Activated CD8-positive, alpha-beta memory T cell treated with anti-CD3 and anti-CD28 coated beads, Interleukin-2, amount 50 U/mL, for 4 hours (primary cell): ENCODE data around the gene TRPM3.

Source experiments
- DNase-seq: peaks from one replicate; pipeline ENCODE4 v3.0.0-alpha.2; 2020

Gene TRPM3

DNA sequence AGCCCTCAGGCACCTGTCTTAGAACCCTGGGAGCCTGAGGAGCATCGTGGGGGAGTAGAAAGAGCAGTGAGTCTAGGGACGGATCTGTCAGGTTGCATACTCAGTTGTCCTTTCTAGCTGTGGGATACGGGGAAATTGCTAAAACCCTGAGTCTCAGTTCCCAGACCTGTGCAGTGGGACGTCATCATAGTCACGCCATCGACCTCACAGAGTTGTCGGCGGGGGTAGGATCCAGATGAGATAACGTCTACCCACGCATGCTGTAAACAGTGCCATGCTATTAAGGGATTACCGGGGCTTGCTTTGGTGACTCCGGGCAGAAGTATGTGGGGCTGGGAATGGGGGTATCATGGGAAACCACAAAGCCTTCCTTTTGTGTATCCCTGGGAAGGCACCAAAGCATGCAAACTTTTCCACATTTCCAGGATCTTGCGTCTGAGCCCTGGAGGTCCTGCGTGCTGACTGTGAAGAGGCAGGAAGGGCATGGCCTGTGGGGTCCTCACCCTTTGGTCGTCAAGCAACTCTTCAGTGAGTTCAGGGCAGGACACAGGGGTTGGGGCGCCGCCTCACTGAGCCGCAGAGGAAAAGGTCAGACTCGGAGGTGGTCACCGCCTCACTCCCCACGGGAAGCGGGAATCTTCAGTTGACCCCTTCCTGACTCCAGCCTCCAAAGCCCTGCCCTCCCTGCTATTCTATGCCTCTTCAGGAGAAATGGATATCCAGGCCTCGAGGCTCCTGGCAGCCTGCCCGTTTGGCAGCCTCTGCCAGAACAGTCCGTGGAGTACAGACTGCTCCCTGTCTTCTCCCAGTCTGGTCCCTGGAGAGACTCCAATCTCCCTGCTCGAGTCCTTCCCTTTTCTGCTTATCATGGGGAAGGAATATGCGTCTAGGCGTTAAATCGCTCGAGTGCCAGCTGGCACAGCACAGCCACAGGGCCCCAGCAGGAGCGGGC is 520.1 kb downstream of the TRPM3 start:
- DNase-seq = no peak

GRCh38 chr9:70600506-70600905 is 520.9 kb downstream of the TRPM3 start:
- DNase-seq = no peak

DNA sequence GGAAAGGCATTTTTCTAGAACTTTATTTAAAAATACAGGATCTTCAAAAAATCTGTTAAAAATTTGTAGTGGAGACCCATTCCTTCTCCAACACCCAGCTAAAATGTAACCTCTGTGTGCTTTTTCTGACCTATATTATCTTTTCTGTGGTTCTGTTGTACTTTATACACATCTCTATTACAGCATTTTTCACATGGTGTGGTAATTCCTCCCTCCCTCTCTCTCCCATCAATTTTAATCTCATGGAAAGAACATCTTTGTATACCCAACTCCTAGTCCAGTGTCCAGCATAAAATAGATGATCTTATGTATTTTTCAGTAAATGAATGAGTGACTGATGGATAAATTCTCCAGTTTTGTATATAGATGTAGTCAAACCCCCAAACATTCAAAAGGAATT is 523.5 kb downstream of the TRPM3 start:
- no peak for DNase-seq

DNA sequence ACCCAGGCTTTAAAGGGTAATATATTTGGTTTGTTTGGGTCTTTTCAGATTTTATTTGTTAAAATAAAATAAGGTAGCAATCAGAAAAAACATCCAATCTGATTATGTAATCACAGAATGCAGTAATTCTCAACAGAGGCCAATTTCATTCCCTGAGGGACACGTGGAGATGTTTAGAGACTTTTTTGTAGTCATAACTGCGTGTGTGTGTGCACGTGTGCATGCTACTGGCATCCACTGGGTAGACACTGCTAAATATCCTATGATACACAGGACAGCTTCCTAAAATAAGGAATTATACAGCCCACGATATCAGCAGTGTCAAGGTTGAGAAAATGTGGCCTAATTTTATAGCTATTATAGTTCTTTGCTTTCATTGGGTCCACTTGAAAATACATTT is 526.2 kb downstream of the TRPM3 start:
- no peak for DNase-seq

DNA sequence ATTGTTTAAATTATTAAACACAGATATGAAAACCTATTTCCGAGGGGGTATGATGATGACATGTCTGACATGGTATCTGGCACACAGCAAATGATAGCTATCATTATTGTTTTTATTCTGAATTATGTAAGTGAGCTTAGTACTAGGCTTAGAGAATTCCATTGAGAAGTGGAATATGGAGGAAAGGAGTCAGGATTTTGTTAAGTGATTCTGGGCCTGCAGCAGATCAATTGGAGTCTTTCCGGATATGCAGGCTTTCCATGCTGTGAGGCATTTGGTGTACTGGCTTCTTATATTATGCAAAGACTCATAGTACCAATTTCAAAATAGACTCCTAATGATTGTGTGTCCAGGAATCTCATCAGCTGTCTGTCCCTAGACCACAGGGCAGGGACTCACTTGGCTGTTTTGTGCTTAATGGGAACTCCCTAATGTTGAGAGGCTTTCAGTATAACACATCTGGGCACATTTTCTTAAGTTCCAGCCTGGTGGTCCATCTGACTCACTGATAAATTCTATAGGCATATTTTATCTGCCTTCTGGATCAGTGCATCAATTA is 527.0 kb downstream of the TRPM3 start:
- DNase-seq = no peak

DNA sequence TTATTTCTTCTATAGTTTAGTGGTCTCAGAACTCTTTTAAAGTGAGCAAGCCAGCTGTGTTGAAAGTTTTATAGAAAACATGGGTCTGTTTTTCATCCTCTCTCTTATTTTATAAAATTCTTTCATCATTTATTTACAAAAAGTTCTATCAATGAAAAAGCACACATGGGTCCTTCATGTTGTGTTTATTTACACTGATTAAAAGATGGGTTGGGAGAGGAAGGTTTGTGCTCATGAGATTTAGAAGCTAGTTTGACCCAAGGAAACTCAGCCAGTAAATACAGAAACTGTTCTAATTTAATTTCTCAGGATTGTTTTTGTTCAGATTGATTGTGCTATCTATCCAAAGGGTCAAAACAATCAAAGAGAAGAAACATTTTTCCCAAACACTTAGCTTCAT is 528.2 kb downstream of the TRPM3 start:
- no peak for DNase-seq

- no peak for DNase-seq
Observed at GRCh38 chr9:70590315-70590677, 531.1 kb downstream of the TRPM3 start.

DNA sequence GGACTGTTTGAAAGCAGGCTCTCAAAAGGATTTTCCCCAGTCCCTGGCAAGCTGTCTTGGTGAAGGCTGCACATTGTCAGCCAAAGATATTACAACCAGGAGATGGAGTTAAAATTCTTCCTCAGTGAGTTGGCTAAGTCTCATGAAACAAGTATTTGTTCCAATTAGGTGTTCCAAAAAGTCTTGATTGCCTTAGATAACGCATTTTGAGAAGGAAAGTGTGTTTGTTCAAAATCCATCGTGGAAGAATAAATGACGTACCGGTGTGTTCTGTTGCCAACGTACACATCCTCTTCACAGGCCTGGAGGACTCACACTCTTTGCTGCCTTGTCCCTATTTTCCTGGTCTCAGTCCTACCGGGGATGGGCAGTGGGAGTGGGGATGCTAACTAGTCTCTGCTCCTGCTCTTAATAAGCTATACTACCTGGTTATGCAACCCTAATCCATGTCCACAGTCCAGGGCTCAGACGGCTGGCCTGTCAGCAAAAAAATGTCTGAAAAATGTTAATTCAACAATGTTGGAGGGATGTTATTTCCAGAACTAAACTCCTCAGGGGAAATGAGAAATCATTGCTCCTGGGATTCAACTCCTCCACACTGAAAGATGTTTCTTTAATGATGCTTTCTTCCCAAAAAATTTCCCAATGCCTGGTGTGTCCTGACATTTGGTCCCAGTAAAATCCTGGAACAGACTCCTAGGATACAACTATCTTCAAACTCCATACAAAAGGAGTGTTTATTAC is 531.7 kb downstream of the TRPM3 start:
- no peak for DNase-seq

DNA sequence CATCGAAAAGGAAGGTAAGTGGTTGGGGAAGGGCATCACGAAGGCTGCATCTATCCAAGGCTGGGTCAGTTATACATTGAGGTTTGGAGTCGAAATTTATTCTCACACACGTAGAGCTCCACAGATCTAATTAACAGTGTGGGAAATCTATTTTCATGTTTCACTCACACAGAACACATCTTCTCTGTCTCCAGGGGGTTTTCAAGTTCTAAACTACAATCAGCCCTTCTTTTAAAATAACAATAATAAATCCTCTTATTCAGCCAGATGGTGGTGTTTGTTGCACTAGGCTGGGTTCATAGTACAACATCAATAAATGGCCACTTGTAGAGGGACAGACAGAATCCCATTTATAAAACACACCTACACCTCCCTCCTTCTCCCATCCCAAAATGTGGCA is 532.4 kb downstream of the TRPM3 start:
- DNase-seq = no peak

GRCh38 chr9:70588381-70588780 is 533.0 kb downstream of the TRPM3 start:
- DNase-seq = no peak

- DNase-seq = no peak
Observed at GRCh38 chr9:70587201-70587600, 534.2 kb downstream of the TRPM3 start.

GRCh38 chr9:70586476-70586875 is 534.9 kb downstream of the TRPM3 start:
- no peak for DNase-seq

GRCh38 chr9:70581955-70582350 is 539.5 kb downstream of the TRPM3 start:
- DNase-seq = no peak

- no peak for DNase-seq
Observed at GRCh38 chr9:70581214-70581954, 540.0 kb downstream of the TRPM3 start.

DNA sequence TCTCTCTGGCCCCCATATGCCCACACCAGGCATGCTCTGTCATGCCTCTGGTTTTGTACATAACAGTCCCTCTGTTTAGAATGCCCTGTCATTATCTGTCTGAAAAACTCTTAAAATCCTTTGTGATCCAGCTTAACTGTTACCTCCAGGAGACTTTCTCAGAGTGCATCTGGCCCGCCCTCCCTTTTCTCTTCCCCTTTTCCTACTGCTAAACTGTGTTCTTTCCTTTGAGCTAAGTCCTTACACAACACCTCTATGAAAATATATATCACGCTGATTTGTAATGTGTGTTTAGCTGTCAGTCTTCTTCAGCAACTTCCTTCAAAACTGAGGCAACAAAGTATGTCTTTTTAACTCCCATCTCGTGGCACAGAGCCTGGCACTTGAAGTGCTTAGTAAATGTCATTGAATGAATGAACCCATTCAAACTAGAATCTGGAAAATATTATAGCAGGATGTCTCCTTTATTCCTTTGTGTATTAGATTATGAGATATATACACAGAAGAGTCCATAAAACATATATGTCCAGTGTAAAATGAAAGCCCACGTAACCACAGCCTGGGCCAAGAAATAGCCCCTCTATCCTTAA is 540.7 kb downstream of the TRPM3 start:
- no peak for DNase-seq

GRCh38 chr9:70579686-70580085 is 541.7 kb downstream of the TRPM3 start:
- DNase-seq = no peak

GRCh38 chr9:70578720-70579119 is 542.7 kb downstream of the TRPM3 start:
- no peak for DNase-seq

DNA sequence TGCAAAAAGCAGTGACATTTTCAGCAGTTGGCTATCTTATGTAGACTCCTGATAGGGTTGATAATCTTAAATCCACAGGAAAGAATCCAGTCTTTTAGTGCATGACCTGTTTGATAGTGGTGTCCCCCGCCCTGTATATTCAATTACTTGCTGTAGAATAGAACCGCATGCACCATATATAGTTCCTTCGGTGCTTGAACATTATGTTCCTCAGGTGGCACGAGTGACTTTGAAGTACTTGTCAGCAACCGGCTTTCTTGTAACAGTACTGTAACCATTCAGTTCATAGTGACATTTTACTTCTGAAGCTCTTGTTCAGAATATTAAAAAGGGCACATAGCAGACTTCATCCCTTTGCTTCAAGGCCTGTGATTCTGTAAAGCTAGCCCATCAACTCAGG is 543.8 kb downstream of the TRPM3 start:
- DNase-seq = no peak

- no peak for DNase-seq
Observed at GRCh38 chr9:70576116-70576515, 545.3 kb downstream of the TRPM3 start.

DNA sequence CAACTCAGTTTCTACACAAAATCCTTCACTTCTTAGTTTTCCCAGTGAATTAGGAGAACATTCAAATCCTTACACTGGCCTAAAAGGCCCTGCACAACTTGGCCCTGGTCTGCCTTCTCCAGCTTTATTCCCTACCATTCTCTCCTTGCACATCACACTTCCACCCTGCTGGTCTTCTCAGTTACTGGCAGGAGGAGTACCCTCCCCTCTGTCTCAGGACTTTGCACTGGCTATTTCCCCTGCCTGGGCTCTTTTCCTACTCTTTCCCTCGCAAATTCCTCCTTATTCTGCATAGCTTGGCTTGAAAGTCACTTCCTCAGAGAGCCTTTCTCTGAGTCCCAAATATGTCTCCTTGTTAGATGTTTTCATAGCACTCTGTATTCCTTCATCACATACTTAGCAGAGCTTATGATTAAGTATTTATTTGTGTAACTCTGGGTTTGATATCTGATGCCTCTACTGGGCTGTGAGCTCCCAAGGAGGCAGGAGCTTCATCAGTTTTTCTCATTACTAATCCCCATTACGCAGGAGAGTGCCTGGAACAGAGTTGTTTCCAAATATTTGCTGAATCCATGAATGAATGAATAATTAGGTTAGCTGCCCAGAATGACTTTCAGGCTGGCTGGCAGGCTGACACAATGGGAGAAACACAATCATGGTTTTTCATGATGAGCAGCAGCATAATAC is 547.1 kb downstream of the TRPM3 start:
- DNase-seq = no peak

- DNase-seq = no peak
Observed at GRCh38 chr9:70573308-70573707, 548.1 kb downstream of the TRPM3 start.

DNA sequence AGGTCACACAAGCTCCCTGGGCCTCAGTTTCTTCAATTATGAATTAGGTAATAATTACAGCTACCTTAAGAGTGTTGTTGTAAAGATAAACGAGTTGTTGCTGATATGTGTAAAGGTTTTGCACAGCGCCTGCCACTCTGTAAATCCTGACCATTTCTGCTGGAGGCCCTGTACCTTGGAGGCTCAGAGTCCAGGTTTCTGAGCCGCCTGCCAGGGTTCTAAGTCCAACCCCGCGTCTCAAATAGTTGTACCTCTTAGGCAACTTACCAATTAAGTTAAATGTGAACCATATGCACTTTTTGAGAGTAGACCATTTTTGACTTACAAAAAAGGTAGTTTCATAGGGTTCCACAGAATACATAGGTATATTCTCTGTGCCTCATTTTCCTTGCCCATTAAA is 550.2 kb downstream of the TRPM3 start:
- no peak for DNase-seq
